Activated T-helper 17 cell treated with anti-CD3 and anti-CD28 coated beads, Interleukin-2, amount 50 U/mL, for 72 hours (primary cell): ENCODE results near the gene MAD2L2. TPM values are rescaled to one million over a fixed set of nuclear protein-coding genes. Genes with fewer than 3 reads are reported as not detected.

Source experiments
- ATAC-seq: fragments of 150-1000 bp; cut with Tn5 transposase; replicated peaks from 2 replicates; pipeline ENCODE4 v1.10.0; 2021; ENCODE audit warnings: mild to moderate bottlenecking, moderate library complexity
- H3K27ac Mint-ChIP-seq: one replicate; pipeline ENCODE4 v1.8.0; 2022; ENCODE audit warnings: mixed read lengths
- H3K27me3 Mint-ChIP-seq: one replicate; pipeline ENCODE4 v1.8.0; 2022; ENCODE audit warnings: mixed read lengths
- H3K36me3 Mint-ChIP-seq: one replicate; pipeline ENCODE4 v1.8.0; 2022; ENCODE audit warnings: low read depth, mild to moderate bottlenecking, mixed read lengths
- H3K4me1 Mint-ChIP-seq: one replicate; pipeline ENCODE4 v1.8.0; 2022; ENCODE audit warnings: mixed read lengths
- H3K4me3 Mint-ChIP-seq: one replicate; pipeline ENCODE4 v1.8.0; 2022; ENCODE audit warnings: mild to moderate bottlenecking, mixed read lengths
- H3K9me3 Mint-ChIP-seq: one replicate; pipeline ENCODE4 v1.8.0; 2022; ENCODE audit warnings: mixed read lengths
- total RNA-seq, 2 donors: library from RNA; stranded (reverse); gene quantifications; one replicate each; pipeline ENCODE4 v1.2.3, GENCODE V29; 2022

MAD2L2 gene
- total RNA-seq, 2 donors from 2014 or later: 63.1 to 63.3 TPM

GRCh38 chr1:11713095-11713494 is 32.1 kb upstream of the MAD2L2 start:
- Mint-ChIP-seq H3K4me3 (no peak overlapping the region), H3K9me3 (no peaks in the 10 kb centered on the region), H3K27me3 (no peaks in the 10 kb centered on the region), H3K27ac (no peak overlapping the region), H3K4me1 (no peaks in the 10 kb centered on the region), H3K36me3 (no peaks in the 10 kb centered on the region)
- no peak for ATAC-seq

- no peaks in the 10 kb centered on the region for H3K4me1 Mint-ChIP-seq
- H3K27ac Mint-ChIP-seq: no peak overlapping the region
- H3K36me3 Mint-ChIP-seq: no peaks in the 10 kb centered on the region
- H3K9me3 Mint-ChIP-seq: no peaks in the 10 kb centered on the region
- no peak for ATAC-seq
- H3K27me3 Mint-ChIP-seq: no peaks in the 10 kb centered on the region
- H3K4me3 Mint-ChIP-seq: no peak overlapping the region
Measured at GRCh38 chr1:11712285-11712684, 31.3 kb upstream of the MAD2L2 start.

GRCh38 chr1:11711490-11711889 is 30.5 kb upstream of the MAD2L2 start:
- H3K36me3 Mint-ChIP-seq: no peaks in the 10 kb centered on the region
- H3K4me3 Mint-ChIP-seq: no peak overlapping the region
- no peaks in the 10 kb centered on the region for H3K4me1 Mint-ChIP-seq
- no peak overlapping the region for H3K27ac Mint-ChIP-seq
- H3K9me3 Mint-ChIP-seq: no peaks in the 10 kb centered on the region
- no peaks in the 10 kb centered on the region for H3K27me3 Mint-ChIP-seq
- ATAC-seq: no peak

- no peak overlapping the region for H3K27ac Mint-ChIP-seq
- ATAC-seq: no peak
- no peak overlapping the region for H3K4me3 Mint-ChIP-seq
- no peaks in the 10 kb centered on the region for H3K9me3 Mint-ChIP-seq
- H3K27me3 Mint-ChIP-seq: peaks cover 3% of the 10 kb centered on the region
- H3K36me3 Mint-ChIP-seq: no peaks in the 10 kb centered on the region
- H3K4me1 Mint-ChIP-seq: no peaks in the 10 kb centered on the region
Measured at GRCh38 chr1:11708554-11709350, 27.8 kb upstream of the MAD2L2 start.

GRCh38 chr1:11707621-11708276 is 26.8 kb upstream of the MAD2L2 start:
- Mint-ChIP-seq H3K27ac (no peak overlapping the region), H3K4me3 (no peak overlapping the region), H3K36me3 (no peaks in the 10 kb centered on the region), H3K27me3 (peaks cover 8% of the 10 kb centered on the region), H3K9me3 (no peaks in the 10 kb centered on the region), H3K4me1 (no peaks in the 10 kb centered on the region)
- ATAC-seq: no peak

GRCh38 chr1:11706292-11706691 is 25.3 kb upstream of the MAD2L2 start:
- peaks cover 8% of the 10 kb centered on the region for H3K27me3 Mint-ChIP-seq
- H3K4me1 Mint-ChIP-seq: no peaks in the 10 kb centered on the region
- H3K36me3 Mint-ChIP-seq: no peaks in the 10 kb centered on the region
- H3K9me3 Mint-ChIP-seq: no peaks in the 10 kb centered on the region
- no peak overlapping the region for H3K4me3 Mint-ChIP-seq
- no peak for ATAC-seq
- H3K27ac Mint-ChIP-seq: no peak overlapping the region

GRCh38 chr1:11705596-11705995 is 24.6 kb upstream of the MAD2L2 start:
- H3K36me3 Mint-ChIP-seq: no peaks in the 10 kb centered on the region
- no peak overlapping the region for H3K4me3 Mint-ChIP-seq
- no peak overlapping the region for H3K27ac Mint-ChIP-seq
- H3K9me3 Mint-ChIP-seq: no peaks in the 10 kb centered on the region
- H3K4me1 Mint-ChIP-seq: no peaks in the 10 kb centered on the region
- peaks cover 8% of the 10 kb centered on the region for H3K27me3 Mint-ChIP-seq
- ATAC-seq: no peak

GRCh38 chr1:11704691-11705475 is 23.9 kb upstream of the MAD2L2 start:
- H3K4me1 Mint-ChIP-seq: no peaks in the 10 kb centered on the region
- no peak for ATAC-seq
- no peak overlapping the region for H3K27ac Mint-ChIP-seq
- H3K9me3 Mint-ChIP-seq: no peaks in the 10 kb centered on the region
- no peak overlapping the region for H3K4me3 Mint-ChIP-seq
- peaks cover 8% of the 10 kb centered on the region for H3K27me3 Mint-ChIP-seq
- H3K36me3 Mint-ChIP-seq: no peaks in the 10 kb centered on the region

- H3K4me3 Mint-ChIP-seq: no peak overlapping the region
- H3K27ac Mint-ChIP-seq: no peak overlapping the region
- H3K9me3 Mint-ChIP-seq: no peaks in the 10 kb centered on the region
- no peaks in the 10 kb centered on the region for H3K4me1 Mint-ChIP-seq
- peaks cover 8% of the 10 kb centered on the region for H3K27me3 Mint-ChIP-seq
- ATAC-seq: no peak
- H3K36me3 Mint-ChIP-seq: no peaks in the 10 kb centered on the region
Measured at GRCh38 chr1:11704194-11704529, 23.2 kb upstream of the MAD2L2 start.

- Mint-ChIP-seq H3K36me3 (no peaks in the 10 kb centered on the region), H3K4me3 (no peak overlapping the region), H3K4me1 (no peaks in the 10 kb centered on the region), H3K9me3 (no peaks in the 10 kb centered on the region), H3K27me3 (peaks cover 8% of the 10 kb centered on the region), H3K27ac (no peak overlapping the region)
- ATAC-seq: no peak
Measured at GRCh38 chr1:11703357-11704193, 22.6 kb upstream of the MAD2L2 start.

GRCh38 chr1:11701981-11702803 is 21.2 kb upstream of the MAD2L2 start:
- Mint-ChIP-seq H3K4me3 (no peak overlapping the region), H3K36me3 (no peaks in the 10 kb centered on the region), H3K4me1 (no peaks in the 10 kb centered on the region), H3K27me3 (peaks cover 8% of the 10 kb centered on the region), H3K9me3 (no peaks in the 10 kb centered on the region), H3K27ac (no peak overlapping the region)
- ATAC-seq: no peak

GRCh38 chr1:11701551-11701961 is 20.6 kb upstream of the MAD2L2 start:
- no peaks in the 10 kb centered on the region for H3K4me1 Mint-ChIP-seq
- ATAC-seq: no peak
- H3K27ac Mint-ChIP-seq: no peak overlapping the region
- no peaks in the 10 kb centered on the region for H3K9me3 Mint-ChIP-seq
- H3K27me3 Mint-ChIP-seq: peaks cover 8% of the 10 kb centered on the region
- H3K4me3 Mint-ChIP-seq: no peak overlapping the region
- H3K36me3 Mint-ChIP-seq: no peaks in the 10 kb centered on the region

- H3K9me3 Mint-ChIP-seq: no peaks in the 10 kb centered on the region
- no peaks in the 10 kb centered on the region for H3K36me3 Mint-ChIP-seq
- H3K27me3 Mint-ChIP-seq: peaks cover 8% of the 10 kb centered on the region
- no peak overlapping the region for H3K27ac Mint-ChIP-seq
- no peak for ATAC-seq
- no peak overlapping the region for H3K4me3 Mint-ChIP-seq
- H3K4me1 Mint-ChIP-seq: no peaks in the 10 kb centered on the region
Measured at GRCh38 chr1:11700601-11701467, 19.9 kb upstream of the MAD2L2 start.
